GM19239 (cell line): ENCODE data around the gene MRAP.

Experiments
- DNase-seq: peaks from one replicate; pipeline ENCODE4 v3.0.0; 2011; ENCODE audit warnings: low spot score; ENCODE audit not compliant: insufficient read length
- FAIRE-seq: peaks from 2 replicates; lab custom pipeline; 2011; peaks lifted over from hg19 to GRCh38; lab: Jason Lieb, UNC

MRAP gene

GRCh38 chr21:32340863-32341848, 42.5 kb downstream of the MRAP start:
- FAIRE-seq, result no peak
- no peak for DNase-seq

- FAIRE-seq, result no peak
- no peak for DNase-seq
These were observed 48.3 kb downstream of the MRAP start for GRCh38 chr21:32346951-32347350.

GRCh38 chr21:32347351-32347750, 48.7 kb downstream of the MRAP start:
- DNase-seq (no peak), FAIRE-seq (no peak)

GRCh38 chr21:32347977-32348376, 49.3 kb downstream of the MRAP start:
- DNase-seq (no peak), FAIRE-seq (no peak)

GRCh38 chr21:32348604-32349332, 50.1 kb downstream of the MRAP start:
- FAIRE-seq (no peak), DNase-seq (no peak)

GRCh38 chr21:32349333-32349944, 50.8 kb downstream of the MRAP start:
- FAIRE-seq (no peak), DNase-seq (no peak)

- FAIRE-seq, result no peak
- no peak for DNase-seq
These were observed 51.7 kb downstream of the MRAP start for GRCh38 chr21:32350211-32350980.

GRCh38 chr21:32350981-32351380, 52.3 kb downstream of the MRAP start:
- FAIRE-seq (no peak), DNase-seq (no peak)

GRCh38 chr21:32351428-32351827, 52.8 kb downstream of the MRAP start:
- no peak for FAIRE-seq
- no peak for DNase-seq

- FAIRE-seq, result no peak
- DNase-seq, result no peak
These were observed 53.9 kb downstream of the MRAP start for GRCh38 chr21:32352526-32352925.

GRCh38 chr21:32353002-32353711, 54.5 kb downstream of the MRAP start:
- FAIRE-seq, result no peak
- no peak for DNase-seq

GRCh38 chr21:32356874-32357395, 58.3 kb downstream of the MRAP start:
- DNase-seq (no peak), FAIRE-seq (no peak)

GRCh38 chr21:32359719-32360260, 61.1 kb downstream of the MRAP start:
- FAIRE-seq, result no peak

GRCh38 chr21:32360401-32360975, 61.8 kb downstream of the MRAP start:
- FAIRE-seq (no peak), DNase-seq (no peak)

More at GRCh38 chr21:32359719-32360260, 61.1 kb downstream of the MRAP start:
- no peak for DNase-seq
